Bronchial epithelial cell (primary cell): ENCODE data around the gene TENM4. TPM values are rescaled to one million over a fixed set of nuclear protein-coding genes. Genes with fewer than 3 reads are reported as not detected.
A peak's percentile ranks its signal among the peaks of the same experiment; 100 is the strongest.

ENCODE experiments used
- DNase-seq: peaks from one replicate; pipeline ENCODE4 v3.0.0-alpha.2; 2010; ENCODE audit warnings: low read depth
- FAIRE-seq: peaks from 2 replicates; lab custom pipeline; 2011; peaks lifted over from hg19 to GRCh38; lab: Jason Lieb, UNC
- H3K27me3 ChIP-seq: 2 replicates; pipeline ENCODE4 v1.5.1; 2011; ENCODE audit warnings: low read length; ENCODE audit not compliant: control insufficient read depth, insufficient read depth
- H3K36me3 ChIP-seq: 2 replicates; pipeline ENCODE4 v1.5.1; 2011; ENCODE audit warnings: low read length; ENCODE audit not compliant: control insufficient read depth, insufficient read depth
- H3K4me3 ChIP-seq: 2 replicates; pipeline ENCODE4 v1.5.1; 2011; ENCODE audit warnings: mild to moderate bottlenecking, low read depth, low read length, control low read depth
- CTCF ChIP-seq: IDR thresholded peaks from 2 replicates; pipeline ENCODE4 v1.5.1; 2011; ENCODE audit warnings: mild to moderate bottlenecking, moderate library complexity, low read length, control low read depth, inconsistent platforms; ENCODE audit not compliant: insufficient read depth, severe bottlenecking
- total RNA-seq: library from RNA; depleted of rRNA; stranded (reverse); fragments of >200 nt; gene quantifications from 2 replicates; pipeline ENCODE4 v1.2.1, GENCODE V29; 2014

TENM4 gene
- total RNA-seq, 1 donor from 2014 or later = 6.1 TPM

GRCh38 chr11:79273781-79274180, 167.0 kb downstream of the TENM4 start:
- DNase-seq (no peak), FAIRE-seq (no peak)
- Histone ChIP-seq H3K27me3 (no peaks in the 10 kb centered on the region), H3K36me3 (no peaks in the 10 kb centered on the region), H3K4me3 (no peak overlapping the region)
- no peak for TF ChIP-seq CTCF

- FAIRE-seq (no peak), DNase-seq (no peak)
- Histone ChIP-seq H3K4me3 (no peak overlapping the region), H3K36me3 (no peaks in the 10 kb centered on the region), H3K27me3 (no peaks in the 10 kb centered on the region)
- TF ChIP-seq CTCF = no peak
Observed at GRCh38 chr11:79269611-79270307, 171.1 kb downstream of the TENM4 start.

GRCh38 chr11:79266396-79266795, 174.4 kb downstream of the TENM4 start:
- H3K27me3 ChIP-seq = no peaks in the 10 kb centered on the region

DNA sequence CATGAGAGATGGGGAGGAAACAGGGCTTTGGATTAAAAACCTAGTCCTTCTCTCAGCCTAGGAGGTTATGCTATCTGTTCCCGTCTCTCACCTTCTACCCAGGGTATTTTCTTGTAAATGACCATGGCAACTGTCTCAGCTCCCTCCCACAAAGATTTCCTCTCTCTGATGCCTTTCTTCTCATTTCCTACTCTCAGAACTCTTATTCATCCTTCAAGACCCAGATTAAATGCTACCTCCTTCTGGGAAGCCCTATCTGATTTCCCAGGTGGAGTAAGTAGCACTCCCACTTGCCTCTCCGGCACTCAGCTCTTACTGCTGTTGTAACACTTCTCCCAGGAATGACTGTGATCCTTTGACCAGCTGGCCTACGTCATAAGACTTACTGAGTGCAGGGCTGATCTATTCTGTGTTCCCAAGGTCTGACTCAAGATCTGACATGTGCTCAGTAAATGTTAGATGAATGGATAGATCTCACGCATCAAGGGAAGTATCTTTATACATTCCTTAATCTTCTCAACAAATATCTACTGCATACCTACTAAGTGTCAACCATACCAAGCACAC, 175.0 kb downstream of the TENM4 start:
- TF ChIP-seq CTCF = no peak
- Histone ChIP-seq H3K27me3 (no peaks in the 10 kb centered on the region), H3K36me3 (no peaks in the 10 kb centered on the region), H3K4me3 (no peak overlapping the region)
- no peak for FAIRE-seq
- DNase-seq = no peak

More at GRCh38 chr11:79266396-79266795, 174.4 kb downstream of the TENM4 start:
- no peak overlapping the region for H3K4me3 ChIP-seq
- FAIRE-seq (no peak), DNase-seq (no peak)
- no peaks in the 10 kb centered on the region for H3K36me3 ChIP-seq
- no peak for TF ChIP-seq CTCF

- no peaks in the 10 kb centered on the region for H3K36me3 ChIP-seq
- peak; percentile 7 for FAIRE-seq
- H3K4me3 ChIP-seq = no peak overlapping the region
- TF ChIP-seq CTCF = no peak
- no peaks in the 10 kb centered on the region for H3K27me3 ChIP-seq
- no peak for DNase-seq
Observed at GRCh38 chr11:79264284-79264683, 176.5 kb downstream of the TENM4 start.
